Spleen (tissue), 7 donors: ENCODE data around the gene FYN.
"Not testable (repeated sequence)": the region's sequence is repeated elsewhere in the genome, so short reads cannot be mapped to it uniquely, and the experiment has no call there.

Experiments used
- CTCF ChIP-seq, 11 experiments: fragments of 200-600 bp in 7 of 11; fragments of 450-650 bp in 4 of 11; sonication (generic) in 4 of 11; IDR thresholded peaks in 8 of 11; conservative IDR thresholded peaks in 3 of 11; 1 replicate in 7 of 11; 2 replicates in 4 of 11; pipeline versions ENCODE4 v1.4.0 to v1.8.0; 2016 to 2021; ENCODE audit warnings: antibody characterized with exemption in 11 of 11, inconsistent platforms in 4 of 11, mild to moderate bottlenecking in 1 of 11
- POLR2AphosphoS5 ChIP-seq, 3 donors: sonication (generic); formaldehyde crosslinking; IDR thresholded peaks; one replicate each; pipeline ENCODE4 v1.5.1; 2017; ENCODE audit warnings: antibody characterized with exemption in 3 of 3
- donor health status: DM: no; HTN: no; CAD: no; lungs with moderate emphysema.
- donor health status: DM: no; HTN: no; CAD: no.
- donor health status: DM: no; HTN: no; CAD: no.

- not testable (repeated sequence) for TF ChIP-seq CTCF (IDR thresholded peaks at IDR 0.05 in 8 of 11, conservative IDR thresholded peaks at IDR 0.05 in 3 of 11); POLR2AphosphoS5 (IDR thresholded peaks at IDR 0.05)
These were observed 192.2 kb downstream of the FYN start for GRCh38 chr6:111680811-111681609.
